Measurements from ENCODE around the gene ARRDC2. TPM values are rescaled to one million over a fixed set of nuclear protein-coding genes. Genes with fewer than 3 reads are reported as not detected.

Gene ARRDC2
- total and polyA plus RNA-seq, 2 of the 13 experiments (the other 11 are each of a cell fraction or from before 2014, with no cell fraction given), result 2.1 to 3.4 TPM

GRCh38 chr19:17996826-17997316 is 11.1 kb upstream of the ARRDC2 start (continued):
- TF ChIP-seq RFX5 (IDR thresholded peaks at IDR 0.05; ENCODE audit: low read depth, low read length) (no peak), EZH2 (conservative IDR thresholded peaks at IDR 0.05; ENCODE audit: low read depth, low read length) (no peak), CEBPG (CRISPR knock-in tag; IDR thresholded peaks at IDR 0.05) (0 out of 2 replicates have a peak, but pooled peaks have one; percentile 2), ZZZ3 (CRISPR knock-in tag; IDR thresholded peaks at IDR 0.05; ENCODE audit: borderline replicate concordance) (0 out of 2 replicates have a peak, but pooled peaks have one; percentile 66), NR2F2 (IDR thresholded peaks at IDR 0.05; ENCODE audit: borderline replicate concordance, low read depth) (peak; percentile 28; the same call in 1 of the 2 replicates), BRD4 (CRISPR knock-in tag; IDR thresholded peaks at IDR 0.05) (no peak), ZNF674 (CRISPR knock-in tag; IDR thresholded peaks at IDR 0.05; ENCODE audit: low read depth) (no peak), FOXM1 (CRISPR knock-in tag; IDR thresholded peaks at IDR 0.05) (no peak), FOXA3 (CRISPR knock-in tag; IDR thresholded peaks at IDR 0.05) (0 out of 2 replicates have a peak, but pooled peaks have one; percentile 14), CCDC6 (CRISPR knock-in tag; IDR thresholded peaks at IDR 0.05) (peak; percentile 27; the same call in 1 of the 2 replicates), AHR (CRISPR knock-in tag; IDR thresholded peaks at IDR 0.05) (0 out of 2 replicates have a peak, but pooled peaks have one; percentile 49), XRCC5 (optimal IDR thresholded peaks at IDR 0.05; ENCODE audit: low read length) (peak; percentile 35), ZNF572 (CRISPR knock-in tag; IDR thresholded peaks at IDR 0.05) (peak; percentile 34; the same call in 1 of the 2 replicates), ZMYM3 (CRISPR knock-in tag; IDR thresholded peaks at IDR 0.05) (peak; percentile 52; the same call in 1 of the 2 replicates), MAF1 (CRISPR knock-in tag; IDR thresholded peaks at IDR 0.05; ENCODE audit: borderline replicate concordance) (no peak), MTA1 (CRISPR knock-in tag; IDR thresholded peaks at IDR 0.05; ENCODE audit: borderline replicate concordance) (peak; percentile 18; the same call in 1 of the 2 replicates), RAD21 (CRISPR knock-in tag; IDR thresholded peaks at IDR 0.05) (peak; percentile 96), MAX (IDR thresholded peaks at IDR 0.05) (peak; percentile 41; the same call in 1 of the 2 replicates), MEIS1 (CRISPR knock-in tag; IDR thresholded peaks at IDR 0.05; ENCODE audit: borderline replicate concordance) (peak; percentile 34; the same call in 1 of the 2 replicates), RXRB (CRISPR knock-in tag; IDR thresholded peaks at IDR 0.05; ENCODE audit: borderline replicate concordance) (peak; percentile 54; the same call in 1 of the 2 replicates)
- TF ChIP-seq, protein P1, sequence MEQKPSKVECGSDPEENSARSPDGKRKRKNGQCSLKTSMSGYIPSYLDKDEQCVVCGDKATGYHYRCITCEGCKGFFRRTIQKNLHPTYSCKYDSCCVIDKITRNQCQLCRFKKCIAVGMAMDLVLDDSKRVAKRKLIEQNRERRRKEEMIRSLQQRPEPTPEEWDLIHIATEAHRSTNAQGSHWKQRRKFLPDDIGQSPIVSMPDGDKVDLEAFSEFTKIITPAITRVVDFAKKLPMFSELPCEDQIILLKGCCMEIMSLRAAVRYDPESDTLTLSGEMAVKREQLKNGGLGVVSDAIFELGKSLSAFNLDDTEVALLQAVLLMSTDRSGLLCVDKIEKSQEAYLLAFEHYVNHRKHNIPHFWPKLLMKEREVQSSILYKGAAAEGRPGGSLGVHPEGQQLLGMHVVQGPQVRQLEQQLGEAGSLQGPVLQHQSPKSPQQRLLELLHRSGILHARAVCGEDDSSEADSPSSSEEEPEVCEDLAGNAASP (CRISPR knock-in tag; IDR thresholded peaks at IDR 0.05; ENCODE audit: borderline replicate concordance), result peak; percentile 60; the same call in 1 of the 2 replicates
- TF ChIP-seq, protein P2, sequence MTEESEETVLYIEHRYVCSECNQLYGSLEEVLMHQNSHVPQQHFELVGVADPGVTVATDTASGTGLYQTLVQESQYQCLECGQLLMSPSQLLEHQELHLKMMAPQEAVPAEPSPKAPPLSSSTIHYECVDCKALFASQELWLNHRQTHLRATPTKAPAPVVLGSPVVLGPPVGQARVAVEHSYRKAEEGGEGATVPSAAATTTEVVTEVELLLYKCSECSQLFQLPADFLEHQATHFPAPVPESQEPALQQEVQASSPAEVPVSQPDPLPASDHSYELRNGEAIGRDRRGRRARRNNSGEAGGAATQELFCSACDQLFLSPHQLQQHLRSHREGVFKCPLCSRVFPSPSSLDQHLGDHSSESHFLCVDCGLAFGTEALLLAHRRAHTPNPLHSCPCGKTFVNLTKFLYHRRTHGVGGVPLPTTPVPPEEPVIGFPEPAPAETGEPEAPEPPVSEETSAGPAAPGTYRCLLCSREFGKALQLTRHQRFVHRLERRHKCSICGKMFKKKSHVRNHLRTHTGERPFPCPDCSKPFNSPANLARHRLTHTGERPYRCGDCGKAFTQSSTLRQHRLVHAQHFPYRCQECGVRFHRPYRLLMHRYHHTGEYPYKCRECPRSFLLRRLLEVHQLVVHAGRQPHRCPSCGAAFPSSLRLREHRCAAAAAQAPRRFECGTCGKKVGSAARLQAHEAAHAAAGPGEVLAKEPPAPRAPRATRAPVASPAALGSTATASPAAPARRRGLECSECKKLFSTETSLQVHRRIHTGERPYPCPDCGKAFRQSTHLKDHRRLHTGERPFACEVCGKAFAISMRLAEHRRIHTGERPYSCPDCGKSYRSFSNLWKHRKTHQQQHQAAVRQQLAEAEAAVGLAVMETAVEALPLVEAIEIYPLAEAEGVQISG (CRISPR knock-in tag; IDR thresholded peaks at IDR 0.05), result 0 out of 2 replicates have a peak, but pooled peaks have one; percentile 42
- TF ChIP-seq, protein P3, sequence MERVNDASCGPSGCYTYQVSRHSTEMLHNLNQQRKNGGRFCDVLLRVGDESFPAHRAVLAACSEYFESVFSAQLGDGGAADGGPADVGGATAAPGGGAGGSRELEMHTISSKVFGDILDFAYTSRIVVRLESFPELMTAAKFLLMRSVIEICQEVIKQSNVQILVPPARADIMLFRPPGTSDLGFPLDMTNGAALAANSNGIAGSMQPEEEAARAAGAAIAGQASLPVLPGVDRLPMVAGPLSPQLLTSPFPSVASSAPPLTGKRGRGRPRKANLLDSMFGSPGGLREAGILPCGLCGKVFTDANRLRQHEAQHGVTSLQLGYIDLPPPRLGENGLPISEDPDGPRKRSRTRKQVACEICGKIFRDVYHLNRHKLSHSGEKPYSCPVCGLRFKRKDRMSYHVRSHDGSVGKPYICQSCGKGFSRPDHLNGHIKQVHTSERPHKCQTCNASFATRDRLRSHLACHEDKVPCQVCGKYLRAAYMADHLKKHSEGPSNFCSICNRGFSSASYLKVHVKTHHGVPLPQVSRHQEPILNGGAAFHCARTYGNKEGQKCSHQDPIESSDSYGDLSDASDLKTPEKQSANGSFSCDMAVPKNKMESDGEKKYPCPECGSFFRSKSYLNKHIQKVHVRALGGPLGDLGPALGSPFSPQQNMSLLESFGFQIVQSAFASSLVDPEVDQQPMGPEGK (CRISPR knock-in tag; IDR thresholded peaks at IDR 0.05), result 0 out of 2 replicates have a peak, but pooled peaks have one; percentile 19
- TF ChIP-seq, protein P4, sequence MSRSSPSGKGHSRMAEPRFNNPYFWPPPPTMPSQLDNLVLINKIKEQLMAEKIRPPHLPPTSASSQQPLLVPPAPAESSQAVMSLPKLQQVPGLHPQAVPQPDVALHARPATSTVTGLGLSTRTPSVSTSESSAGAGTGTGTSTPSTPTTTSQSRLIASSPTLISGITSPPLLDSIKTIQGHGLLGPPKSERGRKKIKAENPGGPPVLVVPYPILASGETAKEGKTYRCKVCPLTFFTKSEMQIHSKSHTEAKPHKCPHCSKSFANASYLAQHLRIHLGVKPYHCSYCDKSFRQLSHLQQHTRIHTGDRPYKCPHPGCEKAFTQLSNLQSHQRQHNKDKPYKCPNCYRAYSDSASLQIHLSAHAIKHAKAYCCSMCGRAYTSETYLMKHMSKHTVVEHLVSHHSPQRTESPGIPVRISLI (CRISPR knock-in tag; IDR thresholded peaks at IDR 0.05; ENCODE audit: borderline replicate concordance), result peak; percentile 66; the same call in 1 of the 2 replicates
